Measurements from ENCODE around the gene HCN2. TPM values are rescaled to one million over a fixed set of nuclear protein-coding genes. Genes with fewer than 3 reads are reported as not detected.

The HCN2 gene
- total RNA-seq, 1 experiment from 2014 or later: 9.2 TPM

GRCh38 chr19:572140-572742, 17.4 kb upstream of the HCN2 start, which contains the start of gene BSG:
Gene BSG (plus strand): TSS chr19:572596. CDS start chr19:572635, 39 bp downstream.
- Mint-ChIP-seq H3K27ac (peak within 1 kb of the TSS; percentile 99), H3K9me3 (no peaks in the 10 kb centered on the region), H3K36me3 (peaks cover 5% of the 10 kb centered on the region), H3K4me1 (peaks cover 33% of the 10 kb centered on the region), H3K4me3 (peak within 1 kb of the TSS; percentile 94), H3K27me3 (ENCODE audit: low read depth) (peaks cover 19% of the 10 kb centered on the region)
- ChIA-PET CTCF (interaction anchor here (0.6 to 1.7 kb wide), 2 partner anchors 12 to 62 kb away, joined by 3 to 4 read pairs; no protein-coding TSS in a partner anchor), POLR2A (interaction anchor here (1.0 to 1.9 kb wide), 3 partner anchors 9 to 62 kb away, joined by 3 to 6 read pairs (median 4); no protein-coding TSS in a partner anchor)
- DNase-seq (ENCODE audit: low spot score) (peak; percentile 98), ATAC-seq (peak; percentile 74)
- TF ChIP-seq, protein P1, sequence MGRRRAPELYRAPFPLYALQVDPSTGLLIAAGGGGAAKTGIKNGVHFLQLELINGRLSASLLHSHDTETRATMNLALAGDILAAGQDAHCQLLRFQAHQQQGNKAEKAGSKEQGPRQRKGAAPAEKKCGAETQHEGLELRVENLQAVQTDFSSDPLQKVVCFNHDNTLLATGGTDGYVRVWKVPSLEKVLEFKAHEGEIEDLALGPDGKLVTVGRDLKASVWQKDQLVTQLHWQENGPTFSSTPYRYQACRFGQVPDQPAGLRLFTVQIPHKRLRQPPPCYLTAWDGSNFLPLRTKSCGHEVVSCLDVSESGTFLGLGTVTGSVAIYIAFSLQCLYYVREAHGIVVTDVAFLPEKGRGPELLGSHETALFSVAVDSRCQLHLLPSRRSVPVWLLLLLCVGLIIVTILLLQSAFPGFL (CRISPR knock-in tag; IDR thresholded peaks at IDR 0.05; ENCODE audit: borderline replicate concordance): no peak
- TF ChIP-seq ZBTB21 (CRISPR knock-in tag; IDR thresholded peaks at IDR 0.05; ENCODE audit: borderline replicate concordance) (no peak), ZNF219 (CRISPR knock-in tag; IDR thresholded peaks at IDR 0.05; ENCODE audit: borderline replicate concordance) (no peak), ZNF396 (CRISPR knock-in tag; IDR thresholded peaks at IDR 0.05; ENCODE audit: borderline replicate concordance) (no peak), SOX15 (CRISPR knock-in tag; IDR thresholded peaks at IDR 0.05) (no peak), ZNF425 (CRISPR knock-in tag; conservative IDR thresholded peaks at IDR 0.05) (no peak), E2F1 (CRISPR knock-in tag; IDR thresholded peaks at IDR 0.05) (no peak), FOXK1 (CRISPR knock-in tag; IDR thresholded peaks at IDR 0.05) (peak; percentile 17; the same call in 1 of the 2 replicates), ERG (CRISPR knock-in tag; IDR thresholded peaks at IDR 0.05) (no peak), TEAD1 (CRISPR knock-in tag; IDR thresholded peaks at IDR 0.05) (peak; percentile 82), E2F4 (CRISPR knock-in tag; IDR thresholded peaks at IDR 0.05; ENCODE audit: borderline replicate concordance, low read depth) (no peak), IRF1 (CRISPR knock-in tag; IDR thresholded peaks at IDR 0.05) (peak; percentile 66; the same call in 1 of the 2 replicates), SMAD4 (CRISPR knock-in tag; IDR thresholded peaks at IDR 0.05) (no peak), CBFB (CRISPR knock-in tag; IDR thresholded peaks at IDR 0.05; ENCODE audit: low read depth) (peak; percentile 78; the same call in 1 of the 2 replicates), NR2C2 (CRISPR knock-in tag; IDR thresholded peaks at IDR 0.05) (no peak), ELF4 (CRISPR knock-in tag; IDR thresholded peaks at IDR 0.05; ENCODE audit: low read depth) (no peak), ZMAT4 (CRISPR knock-in tag; IDR thresholded peaks at IDR 0.05) (no peak), ZNF232 (CRISPR knock-in tag; IDR thresholded peaks at IDR 0.05) (no peak), NFE2L1 (CRISPR knock-in tag; IDR thresholded peaks at IDR 0.05) (no peak)
- TF ChIP-seq, protein P2, sequence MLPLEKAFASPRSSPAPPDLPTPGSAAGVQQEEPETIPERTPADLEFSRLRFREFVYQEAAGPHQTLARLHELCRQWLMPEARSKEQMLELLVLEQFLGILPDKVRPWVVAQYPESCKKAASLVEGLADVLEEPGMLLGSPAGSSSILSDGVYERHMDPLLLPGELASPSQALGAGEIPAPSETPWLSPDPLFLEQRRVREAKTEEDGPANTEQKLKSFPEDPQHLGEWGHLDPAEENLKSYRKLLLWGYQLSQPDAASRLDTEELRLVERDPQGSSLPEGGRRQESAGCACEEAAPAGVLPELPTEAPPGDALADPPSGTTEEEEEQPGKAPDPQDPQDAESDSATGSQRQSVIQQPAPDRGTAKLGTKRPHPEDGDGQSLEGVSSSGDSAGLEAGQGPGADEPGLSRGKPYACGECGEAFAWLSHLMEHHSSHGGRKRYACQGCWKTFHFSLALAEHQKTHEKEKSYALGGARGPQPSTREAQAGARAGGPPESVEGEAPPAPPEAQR (CRISPR knock-in tag; IDR thresholded peaks at IDR 0.05): no peak
- TF ChIP-seq, protein P3, sequence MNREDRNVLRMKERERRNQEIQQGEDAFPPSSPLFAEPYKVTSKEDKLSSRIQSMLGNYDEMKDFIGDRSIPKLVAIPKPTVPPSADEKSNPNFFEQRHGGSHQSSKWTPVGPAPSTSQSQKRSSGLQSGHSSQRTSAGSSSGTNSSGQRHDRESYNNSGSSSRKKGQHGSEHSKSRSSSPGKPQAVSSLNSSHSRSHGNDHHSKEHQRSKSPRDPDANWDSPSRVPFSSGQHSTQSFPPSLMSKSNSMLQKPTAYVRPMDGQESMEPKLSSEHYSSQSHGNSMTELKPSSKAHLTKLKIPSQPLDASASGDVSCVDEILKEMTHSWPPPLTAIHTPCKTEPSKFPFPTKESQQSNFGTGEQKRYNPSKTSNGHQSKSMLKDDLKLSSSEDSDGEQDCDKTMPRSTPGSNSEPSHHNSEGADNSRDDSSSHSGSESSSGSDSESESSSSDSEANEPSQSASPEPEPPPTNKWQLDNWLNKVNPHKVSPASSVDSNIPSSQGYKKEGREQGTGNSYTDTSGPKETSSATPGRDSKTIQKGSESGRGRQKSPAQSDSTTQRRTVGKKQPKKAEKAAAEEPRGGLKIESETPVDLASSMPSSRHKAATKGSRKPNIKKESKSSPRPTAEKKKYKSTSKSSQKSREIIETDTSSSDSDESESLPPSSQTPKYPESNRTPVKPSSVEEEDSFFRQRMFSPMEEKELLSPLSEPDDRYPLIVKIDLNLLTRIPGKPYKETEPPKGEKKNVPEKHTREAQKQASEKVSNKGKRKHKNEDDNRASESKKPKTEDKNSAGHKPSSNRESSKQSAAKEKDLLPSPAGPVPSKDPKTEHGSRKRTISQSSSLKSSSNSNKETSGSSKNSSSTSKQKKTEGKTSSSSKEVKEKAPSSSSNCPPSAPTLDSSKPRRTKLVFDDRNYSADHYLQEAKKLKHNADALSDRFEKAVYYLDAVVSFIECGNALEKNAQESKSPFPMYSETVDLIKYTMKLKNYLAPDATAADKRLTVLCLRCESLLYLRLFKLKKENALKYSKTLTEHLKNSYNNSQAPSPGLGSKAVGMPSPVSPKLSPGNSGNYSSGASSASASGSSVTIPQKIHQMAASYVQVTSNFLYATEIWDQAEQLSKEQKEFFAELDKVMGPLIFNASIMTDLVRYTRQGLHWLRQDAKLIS (CRISPR knock-in tag; IDR thresholded peaks at IDR 0.05; ENCODE audit: borderline replicate concordance): no peak
- TF ChIP-seq, protein P4, sequence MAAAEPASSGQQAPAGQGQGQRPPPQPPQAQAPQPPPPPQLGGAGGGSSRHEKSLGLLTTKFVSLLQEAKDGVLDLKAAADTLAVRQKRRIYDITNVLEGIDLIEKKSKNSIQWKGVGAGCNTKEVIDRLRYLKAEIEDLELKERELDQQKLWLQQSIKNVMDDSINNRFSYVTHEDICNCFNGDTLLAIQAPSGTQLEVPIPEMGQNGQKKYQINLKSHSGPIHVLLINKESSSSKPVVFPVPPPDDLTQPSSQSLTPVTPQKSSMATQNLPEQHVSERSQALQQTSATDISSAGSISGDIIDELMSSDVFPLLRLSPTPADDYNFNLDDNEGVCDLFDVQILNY (CRISPR knock-in tag; IDR thresholded peaks at IDR 0.05): peak; percentile 68; the same call in 1 of the 2 replicates

Data from WTC11 (cell line).